Measurements from ENCODE around the gene SH2B2.

- TF ChIP-seq CTCF (IDR thresholded peaks at IDR 0.05; ENCODE audit: borderline replicate concordance, extremely low read depth, low read length, poor library complexity, severe bottlenecking), result no peak
- TF ChIP-seq EZH2 (IDR thresholded peaks at IDR 0.05; ENCODE audit: borderline replicate concordance, low read depth, low read length, severe bottlenecking), result no peak
Measured at GRCh38 chr7:102302025-102302424, 15.4 kb downstream of the SH2B2 start.

Measured in DND-41 (cell line).